ENCODE measurements around the gene TXNDC2.
A peak's percentile ranks its signal among the peaks of the same experiment; 100 is the strongest.
"Not testable (repeated sequence)": the region's sequence is repeated elsewhere in the genome, so short reads cannot be mapped to it uniquely, and the experiment has no call there.

The TXNDC2 gene

DNA sequence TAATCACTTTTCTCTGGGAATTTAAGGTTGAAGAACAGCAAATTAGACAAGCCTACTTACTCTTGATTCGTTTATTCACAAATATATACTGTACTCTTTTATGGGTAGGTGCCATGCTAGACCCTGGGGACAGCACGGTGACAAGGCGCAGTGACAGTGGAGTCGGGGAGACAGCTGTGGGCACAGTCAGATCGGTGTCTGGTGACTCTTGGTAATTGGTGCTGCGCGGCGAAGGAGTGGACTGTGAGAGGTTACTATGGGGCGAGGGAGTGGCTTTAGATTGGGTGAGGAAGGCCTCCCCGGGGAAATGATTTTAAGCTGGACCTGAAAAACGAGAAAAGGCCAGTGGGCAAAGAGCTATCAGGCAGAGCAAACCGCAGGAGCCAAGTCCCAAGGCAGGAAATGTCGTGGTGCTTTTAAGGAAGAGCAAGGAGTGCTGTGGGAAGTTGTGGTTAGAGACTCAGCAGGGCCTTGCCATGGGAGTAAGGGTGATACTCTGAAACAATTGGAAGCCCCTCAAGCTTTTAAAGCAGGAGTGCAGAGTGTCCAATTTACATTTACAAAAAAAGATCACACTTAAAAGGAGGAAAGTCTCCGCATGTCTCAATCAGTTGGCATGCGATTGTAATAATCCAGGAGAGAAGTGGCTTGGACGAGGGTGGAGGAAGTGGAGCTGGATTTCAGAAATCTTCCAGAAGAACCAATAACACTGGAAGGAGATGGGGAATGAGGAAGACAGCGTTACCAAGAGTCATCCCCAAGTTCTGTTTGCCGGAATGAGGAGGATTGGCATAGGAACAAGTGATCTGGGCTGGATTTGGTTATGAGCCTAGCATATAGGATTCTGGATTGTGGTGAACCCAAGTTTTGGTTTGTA, 36.1 kb upstream of the TXNDC2 start:
- H3K27me3 ChIP-seq (ENCODE audit: control insufficient read depth in 1 of 2, insufficient read depth in 2 of 2, low read length in 2 of 2), result no peaks in the 10 kb centered on the region
- no peaks in the 10 kb centered on the region for H3K9me3 ChIP-seq (ENCODE audit: control insufficient read depth in 2 of 2, low read length in 2 of 2)
- no peak overlapping the region for H3K27ac ChIP-seq (ENCODE audit: low read length)
- no peak overlapping the region for H3K9ac ChIP-seq (ENCODE audit: low read length in 2 of 2)
- H3K4me1 ChIP-seq (ENCODE audit: control insufficient read depth, insufficient read depth, low read length), result peaks cover 33% of the 10 kb centered on the region
- no peak overlapping the region for H3K4me3 ChIP-seq (ENCODE audit: low read length in 2 of 2)
- H3K36me3 ChIP-seq (ENCODE audit: control insufficient read depth in 2 of 2, insufficient read depth in 2 of 2, low read length in 2 of 2), result peaks cover 0 to 3% of the 10 kb centered on the region in 2 donors

DNA sequence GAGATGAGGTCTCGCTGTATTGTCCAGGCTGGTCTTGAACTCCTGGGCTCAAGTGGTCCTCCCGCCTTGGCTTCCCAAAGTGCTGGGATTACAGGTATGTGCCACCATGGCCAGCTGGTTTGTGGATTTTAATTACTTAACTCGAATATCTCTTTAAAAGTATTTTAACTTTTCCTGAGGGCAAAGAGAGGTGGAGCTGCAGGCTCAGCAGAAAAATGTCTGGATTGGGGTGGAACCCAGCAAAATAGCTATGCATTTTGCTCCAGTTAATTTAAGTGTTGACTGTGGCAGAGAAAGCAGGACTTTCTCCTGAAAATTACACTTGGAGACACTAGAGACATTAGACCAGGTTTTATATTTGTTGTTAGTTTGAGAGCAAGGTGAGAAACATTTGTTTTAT, 35.5 kb upstream of the TXNDC2 start:
- Histone ChIP-seq H3K36me3 (ENCODE audit: control insufficient read depth in 2 of 2, insufficient read depth in 2 of 2, low read length in 2 of 2) (peaks cover 0 to 3% of the 10 kb centered on the region in 2 donors), H3K4me1 (ENCODE audit: control insufficient read depth, insufficient read depth, low read length) (peaks cover 35% of the 10 kb centered on the region), H3K9ac (ENCODE audit: low read length in 2 of 2) (no peak overlapping the region), H3K27me3 (ENCODE audit: control insufficient read depth in 1 of 2, insufficient read depth in 2 of 2, low read length in 2 of 2) (no peaks in the 10 kb centered on the region), H3K9me3 (ENCODE audit: control insufficient read depth in 2 of 2, low read length in 2 of 2) (no peaks in the 10 kb centered on the region), H3K4me3 (ENCODE audit: low read length in 2 of 2) (no peak overlapping the region), H3K27ac (ENCODE audit: low read length) (no peak overlapping the region)

DNA sequence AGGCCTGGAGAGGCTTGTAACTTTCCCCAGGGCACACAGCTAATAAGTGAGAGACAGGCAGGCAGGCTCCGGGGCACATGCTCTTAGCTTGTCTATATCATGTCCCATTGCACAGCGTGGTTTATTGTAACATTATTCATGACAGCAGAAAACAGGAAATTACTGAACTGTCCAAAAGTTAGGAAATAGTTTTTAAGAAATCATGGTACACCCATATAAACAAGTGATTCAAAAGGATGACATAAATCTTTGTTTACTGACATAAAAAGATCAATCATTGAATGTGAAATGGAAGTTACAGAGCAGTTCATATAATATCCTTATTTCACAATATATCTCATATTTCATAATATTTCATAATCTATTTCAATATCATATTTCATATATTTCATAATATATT, 34.3 kb upstream of the TXNDC2 start:
- Histone ChIP-seq H3K27me3 (ENCODE audit: control insufficient read depth in 1 of 2, insufficient read depth in 2 of 2, low read length in 2 of 2) (no peaks in the 10 kb centered on the region), H3K4me3 (ENCODE audit: low read length in 2 of 2) (no peak overlapping the region), H3K9ac (ENCODE audit: low read length in 2 of 2) (no peak overlapping the region), H3K27ac (ENCODE audit: low read length) (no peak overlapping the region), H3K36me3 (ENCODE audit: control insufficient read depth in 2 of 2, insufficient read depth in 2 of 2, low read length in 2 of 2) (peaks cover 0 to 3% of the 10 kb centered on the region in 2 donors), H3K4me1 (ENCODE audit: control insufficient read depth, insufficient read depth, low read length) (peaks cover 39% of the 10 kb centered on the region), H3K9me3 (ENCODE audit: control insufficient read depth in 2 of 2, low read length in 2 of 2) (no peaks in the 10 kb centered on the region)

DNA sequence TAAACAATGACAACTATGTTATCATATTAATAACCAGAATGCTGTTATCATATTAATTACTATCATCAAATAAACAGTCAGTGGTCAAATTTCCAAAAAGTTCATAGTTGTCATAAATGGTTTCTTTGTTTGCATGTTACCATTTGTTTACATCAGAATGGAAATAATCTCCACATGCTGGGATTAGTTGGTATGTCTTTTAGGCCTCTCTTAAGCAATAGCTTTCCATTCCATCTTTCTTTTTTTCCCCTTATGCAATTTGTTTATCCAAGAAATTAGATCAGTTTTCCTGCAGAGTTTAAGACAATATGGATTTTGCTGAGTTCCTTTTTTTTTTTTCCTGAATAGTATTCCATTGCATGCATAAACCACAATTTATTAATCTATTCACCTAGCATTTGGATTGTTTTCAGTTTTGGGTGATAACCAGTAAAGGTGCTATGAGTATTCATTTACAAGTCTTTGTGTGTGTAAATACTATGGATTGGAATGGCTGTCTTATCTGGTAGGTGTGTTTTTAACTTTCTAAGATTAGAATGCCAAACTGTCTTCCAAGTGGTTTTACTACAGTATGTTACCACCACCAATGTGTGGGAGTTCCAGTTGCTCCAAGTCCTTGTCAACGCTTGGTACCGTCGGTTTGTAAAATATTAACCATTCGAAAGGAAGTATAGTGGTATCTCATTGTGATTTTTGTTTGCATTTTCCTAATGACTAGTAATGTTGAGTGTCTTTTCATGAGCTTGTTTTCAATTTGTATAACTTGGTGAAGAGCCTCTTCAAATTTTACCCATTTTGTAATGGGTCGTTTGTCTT, 33.3 kb upstream of the TXNDC2 start:
- peaks cover 32% of the 10 kb centered on the region for H3K4me1 ChIP-seq (ENCODE audit: control insufficient read depth, insufficient read depth, low read length)
- H3K4me3 ChIP-seq (ENCODE audit: low read length in 2 of 2), result no peak overlapping the region
- H3K9me3 ChIP-seq (ENCODE audit: control insufficient read depth in 2 of 2, low read length in 2 of 2), result no peaks in the 10 kb centered on the region
- no peak overlapping the region for H3K9ac ChIP-seq (ENCODE audit: low read length in 2 of 2)
- peaks cover 0 to 3% of the 10 kb centered on the region in 2 donors for H3K36me3 ChIP-seq (ENCODE audit: control insufficient read depth in 2 of 2, insufficient read depth in 2 of 2, low read length in 2 of 2)
- no peaks in the 10 kb centered on the region for H3K27me3 ChIP-seq (ENCODE audit: control insufficient read depth in 1 of 2, insufficient read depth in 2 of 2, low read length in 2 of 2)
- H3K27ac ChIP-seq (ENCODE audit: low read length), result no peak overlapping the region

DNA sequence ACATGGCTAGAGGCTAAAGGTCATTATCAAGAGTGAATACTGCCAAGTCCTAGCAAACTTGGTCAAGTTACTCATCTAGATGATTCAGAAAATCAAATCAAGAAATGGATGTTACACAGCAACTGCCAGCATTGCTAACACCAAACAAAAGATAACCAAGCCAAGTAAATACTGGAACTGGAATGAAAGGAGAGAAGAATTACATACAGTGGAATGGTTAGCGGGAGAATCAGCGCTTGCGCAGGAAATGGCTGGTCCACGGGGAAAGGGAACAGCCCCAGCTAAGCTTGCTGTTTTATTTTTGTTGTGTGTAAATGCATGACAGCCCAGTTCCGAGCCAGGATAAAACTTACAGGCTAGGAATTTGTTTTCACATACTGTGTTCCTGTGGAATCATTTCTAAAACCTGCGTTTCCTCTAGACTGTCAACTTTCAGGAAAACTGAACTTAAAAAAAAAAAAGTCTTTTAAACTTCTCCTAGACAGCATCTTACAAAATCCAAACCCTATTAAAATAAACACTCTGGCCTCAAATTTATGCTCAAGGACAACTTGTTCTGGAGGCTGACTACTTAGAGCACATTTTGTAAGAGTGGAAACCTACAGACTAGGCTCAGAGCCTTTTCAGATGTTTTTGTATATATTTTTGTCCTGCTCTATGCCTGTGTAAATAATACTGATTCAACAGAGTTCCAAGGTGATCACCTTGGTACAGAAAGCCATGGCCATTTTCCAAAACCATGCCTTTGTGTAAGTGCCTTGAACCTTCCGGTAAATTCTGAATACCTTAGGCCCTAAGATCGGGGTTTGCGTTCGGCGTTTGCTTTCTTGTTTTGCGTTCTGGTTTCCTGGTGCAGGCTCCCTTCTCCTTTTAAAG, 30.7 kb upstream of the TXNDC2 start:
- Histone ChIP-seq H3K4me3 (ENCODE audit: low read length in 2 of 2) (peak overlapping the region; percentile 47 to 54), H3K9ac (ENCODE audit: low read length in 2 of 2) (peak overlapping the region; percentile 58 to 69), H3K27ac (ENCODE audit: low read length) (peak overlapping the region; percentile 98), H3K9me3 (ENCODE audit: control insufficient read depth in 2 of 2, low read length in 2 of 2) (no peaks in the 10 kb centered on the region), H3K4me1 (ENCODE audit: control insufficient read depth, insufficient read depth, low read length) (peaks cover 20% of the 10 kb centered on the region), H3K36me3 (ENCODE audit: control insufficient read depth in 2 of 2, insufficient read depth in 2 of 2, low read length in 2 of 2) (peaks cover 0 to 7% of the 10 kb centered on the region in 2 donors), H3K27me3 (ENCODE audit: control insufficient read depth in 1 of 2, insufficient read depth in 2 of 2, low read length in 2 of 2) (no peaks in the 10 kb centered on the region)

DNA sequence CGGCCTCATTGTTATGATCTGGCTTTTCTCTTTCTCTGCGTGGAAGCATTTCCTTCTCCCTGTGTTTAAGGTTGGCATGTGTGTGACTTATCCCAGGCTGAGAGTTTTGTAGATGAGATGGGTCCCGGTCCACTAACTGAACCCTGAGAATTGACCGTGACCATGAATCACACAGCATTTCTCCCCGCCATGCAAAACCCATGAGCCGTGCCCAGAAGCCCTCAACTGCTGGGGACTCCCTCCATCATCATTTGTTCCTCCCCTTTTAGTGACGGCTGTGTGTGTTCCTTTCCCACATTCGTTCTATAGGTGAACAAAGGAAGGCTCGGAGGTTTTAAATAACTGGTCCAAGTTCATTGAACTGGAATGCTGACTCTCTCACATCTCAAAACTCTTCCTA, 30.1 kb upstream of the TXNDC2 start:
- H3K4me1 ChIP-seq (ENCODE audit: control insufficient read depth, insufficient read depth, low read length), result peaks cover 20% of the 10 kb centered on the region

DNA sequence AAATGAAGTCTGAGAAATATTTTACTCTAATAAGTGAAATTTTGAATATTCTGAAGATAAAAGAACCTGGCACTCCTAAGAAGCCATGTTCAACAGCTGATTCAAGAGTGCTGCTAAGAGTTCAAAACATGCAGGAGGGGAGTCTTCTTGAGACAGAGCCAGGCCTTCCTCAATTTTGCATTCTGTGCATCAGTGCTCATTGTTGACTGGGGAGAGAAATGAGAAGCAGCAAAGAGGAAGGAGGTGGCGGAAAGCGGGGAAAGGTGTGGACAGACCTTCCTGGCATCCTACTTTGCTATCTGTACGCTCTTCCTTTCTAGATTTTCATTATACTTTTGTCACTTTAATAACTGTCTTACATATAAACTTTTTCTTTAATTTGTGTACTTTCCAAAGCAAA, 29.7 kb upstream of the TXNDC2 start:
- H3K27ac ChIP-seq (ENCODE audit: low read length), result peak overlapping the region; percentile 98
- peak overlapping the region; percentile 47 to 54 for H3K4me3 ChIP-seq (ENCODE audit: low read length in 2 of 2)
- H3K36me3 ChIP-seq (ENCODE audit: control insufficient read depth in 2 of 2, insufficient read depth in 2 of 2, low read length in 2 of 2), result peaks cover 0 to 13% of the 10 kb centered on the region in 2 donors
- H3K27me3 ChIP-seq (ENCODE audit: control insufficient read depth in 1 of 2, insufficient read depth in 2 of 2, low read length in 2 of 2), result no peaks in the 10 kb centered on the region
- peaks cover 20% of the 10 kb centered on the region for H3K4me1 ChIP-seq (ENCODE audit: control insufficient read depth, insufficient read depth, low read length)
- no peaks in the 10 kb centered on the region for H3K9me3 ChIP-seq (ENCODE audit: control insufficient read depth in 2 of 2, low read length in 2 of 2)
- peak overlapping the region; percentile 30 to 69 for H3K9ac ChIP-seq (ENCODE audit: low read length in 2 of 2)

More for the DNA sequence above, 30.1 kb upstream of the TXNDC2 start:
- Histone ChIP-seq H3K27ac (ENCODE audit: low read length) (peak overlapping the region; percentile 98), H3K27me3 (ENCODE audit: control insufficient read depth in 1 of 2, insufficient read depth in 2 of 2, low read length in 2 of 2) (no peaks in the 10 kb centered on the region), H3K36me3 (ENCODE audit: control insufficient read depth in 2 of 2, insufficient read depth in 2 of 2, low read length in 2 of 2) (peaks cover 0 to 11% of the 10 kb centered on the region in 2 donors), H3K4me3 (ENCODE audit: low read length in 2 of 2) (peak overlapping the region; percentile 47 to 54), H3K9ac (ENCODE audit: low read length in 2 of 2) (peak overlapping the region; percentile 58 to 69), H3K9me3 (ENCODE audit: control insufficient read depth in 2 of 2, low read length in 2 of 2) (no peaks in the 10 kb centered on the region)

DNA sequence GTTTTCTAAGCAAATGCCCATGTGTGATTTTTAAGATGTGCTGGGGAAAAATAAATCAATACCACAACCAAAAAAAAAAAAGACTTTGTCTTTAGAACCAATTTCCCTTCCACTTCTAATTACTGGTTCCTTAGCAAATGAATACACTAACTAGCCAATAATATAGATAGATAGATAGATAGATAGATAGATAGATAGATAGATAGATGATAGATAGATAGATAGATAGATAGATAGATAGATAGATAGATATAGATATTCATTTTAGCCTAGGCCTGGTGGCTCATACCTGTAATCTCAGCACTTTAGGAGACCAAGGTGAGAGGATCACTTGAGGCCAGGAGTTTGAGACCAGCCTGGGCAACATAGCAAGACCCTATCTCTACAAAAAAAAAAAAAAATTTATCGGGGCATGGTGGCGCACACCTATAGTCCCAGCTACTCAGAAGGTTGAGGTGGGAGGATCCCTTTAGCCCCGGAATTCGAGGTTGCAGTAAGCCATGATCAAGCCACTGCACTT, 28.2 kb upstream of the TXNDC2 start:
- Histone ChIP-seq H3K27ac (ENCODE audit: low read length) (peak overlapping the region; percentile 7), H3K4me1 (ENCODE audit: control insufficient read depth, insufficient read depth, low read length) (peaks cover 20% of the 10 kb centered on the region), H3K36me3 (ENCODE audit: control insufficient read depth in 2 of 2, insufficient read depth in 2 of 2, low read length in 2 of 2) (peaks cover 3 to 17% of the 10 kb centered on the region in 2 donors)
- H3K27me3 ChIP-seq (ENCODE audit: control insufficient read depth in 1 of 2, insufficient read depth in 2 of 2, low read length in 2 of 2); H3K9ac ChIP-seq (ENCODE audit: low read length in 2 of 2); H3K9me3 ChIP-seq (ENCODE audit: control insufficient read depth in 2 of 2, low read length in 2 of 2); H3K4me3 ChIP-seq (ENCODE audit: low read length in 2 of 2): not testable (repeated sequence)

DNA sequence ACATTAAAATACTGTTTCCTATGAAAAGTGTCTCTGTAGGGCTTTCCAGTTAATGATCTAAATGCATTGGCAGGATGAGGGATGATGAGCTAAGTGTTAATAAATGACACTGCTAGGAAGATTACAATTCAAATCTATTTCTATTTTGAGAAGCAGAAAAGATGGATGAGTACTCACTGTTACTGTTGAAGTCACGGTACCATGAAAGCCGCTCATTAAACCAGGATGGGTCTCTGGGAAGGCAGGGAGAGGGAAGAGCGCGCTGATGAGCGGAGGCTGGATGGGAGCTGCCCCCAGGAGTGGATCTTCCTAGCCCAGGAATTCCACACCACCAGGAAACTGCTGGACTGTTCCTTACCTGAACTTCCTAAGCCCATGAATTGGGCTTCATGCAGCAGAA, 27.1 kb upstream of the TXNDC2 start:
- Histone ChIP-seq H3K27me3 (ENCODE audit: control insufficient read depth in 1 of 2, insufficient read depth in 2 of 2, low read length in 2 of 2) (no peaks in the 10 kb centered on the region), H3K27ac (ENCODE audit: low read length) (no peak overlapping the region), H3K4me3 (ENCODE audit: low read length in 2 of 2) (no peak overlapping the region), H3K4me1 (ENCODE audit: control insufficient read depth, insufficient read depth, low read length) (peaks cover 20% of the 10 kb centered on the region), H3K9me3 (ENCODE audit: control insufficient read depth in 2 of 2, low read length in 2 of 2) (no peaks in the 10 kb centered on the region), H3K36me3 (ENCODE audit: control insufficient read depth in 2 of 2, insufficient read depth in 2 of 2, low read length in 2 of 2) (peaks cover 8 to 20% of the 10 kb centered on the region in 2 donors), H3K9ac (ENCODE audit: low read length in 2 of 2) (no peak overlapping the region)

DNA sequence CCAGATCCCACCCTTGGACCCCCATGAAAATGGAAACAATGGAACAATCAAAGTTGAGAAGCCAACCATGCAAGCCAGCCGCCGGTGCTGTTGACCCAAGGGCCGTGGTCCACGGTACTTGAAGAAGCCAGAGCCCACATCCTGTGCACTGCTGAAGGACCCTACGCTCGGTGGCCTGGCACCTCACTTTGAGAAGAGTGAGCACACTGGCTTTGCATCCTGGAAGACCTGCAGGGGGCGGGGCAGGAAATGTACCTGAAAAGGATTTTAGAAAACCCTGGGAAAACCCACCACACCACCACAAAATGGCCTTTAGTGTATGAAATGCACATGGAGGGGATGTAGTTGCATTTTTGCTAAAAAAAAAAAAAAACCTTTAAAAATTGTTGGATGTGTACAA, 26.5 kb upstream of the TXNDC2 start:
- H3K4me3 ChIP-seq (ENCODE audit: low read length in 2 of 2), result no peak overlapping the region
- peaks cover 10 to 20% of the 10 kb centered on the region in 2 donors for H3K36me3 ChIP-seq (ENCODE audit: control insufficient read depth in 2 of 2, insufficient read depth in 2 of 2, low read length in 2 of 2)
- no peak overlapping the region for H3K9ac ChIP-seq (ENCODE audit: low read length in 2 of 2)
- peaks cover 18% of the 10 kb centered on the region for H3K4me1 ChIP-seq (ENCODE audit: control insufficient read depth, insufficient read depth, low read length)
- H3K9me3 ChIP-seq (ENCODE audit: control insufficient read depth in 2 of 2, low read length in 2 of 2), result no peaks in the 10 kb centered on the region
- no peak overlapping the region for H3K27ac ChIP-seq (ENCODE audit: low read length)
- no peaks in the 10 kb centered on the region for H3K27me3 ChIP-seq (ENCODE audit: control insufficient read depth in 1 of 2, insufficient read depth in 2 of 2, low read length in 2 of 2)

All from stomach smooth muscle (tissue), 2 donors.